ENCODE data around the gene PRDX6. TPM values are rescaled to one million over a fixed set of nuclear protein-coding genes. Genes with fewer than 3 reads are reported as not detected.

PRDX6 gene
- total and polyA plus RNA-seq, 8 donors, result 236 to 279 (median 258) TPM

DNA sequence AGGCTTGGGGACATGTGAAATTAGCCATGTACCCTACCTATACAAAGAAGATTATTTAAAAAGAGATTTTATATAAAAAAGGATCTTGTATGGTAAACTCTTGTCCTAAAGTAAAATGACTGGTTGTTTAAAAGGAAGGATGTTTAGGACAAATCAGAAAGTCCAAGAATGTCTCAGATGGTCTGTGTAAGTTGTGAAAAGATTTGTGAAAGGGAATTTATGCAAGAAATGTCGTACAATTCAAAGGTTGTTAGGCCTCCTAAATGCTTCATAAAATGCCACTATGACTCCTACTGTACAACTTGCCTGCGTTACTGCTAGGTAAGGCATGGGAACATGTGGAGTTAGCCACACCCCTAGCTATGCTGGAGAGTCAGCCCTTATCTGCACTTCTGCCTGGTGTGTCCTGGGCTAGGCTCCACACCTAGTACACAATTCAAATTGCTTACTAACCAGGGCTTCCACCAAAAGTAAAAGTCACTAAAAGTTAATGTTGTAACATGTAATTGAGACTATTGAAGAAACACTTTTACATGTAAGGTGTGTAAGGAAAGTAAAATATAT is 19.7 kb downstream of the PRDX6 start:
- Histone ChIP-seq H3K27ac (no peak overlapping the region), H3K4me3 (no peak overlapping the region), H3K4me1 (no peaks in the 10 kb centered on the region), H3K9me3 (no peaks in the 10 kb centered on the region), H3K27me3 (no peaks in the 10 kb centered on the region), H3K36me3 (peaks cover 0 to 3% of the 10 kb centered on the region in 2 donors)
- ATAC-seq, result no peak
- no peak for DNase-seq
- intact Hi-C loops (cut with DNase I), result no loop called here
- TF ChIP-seq, protein P1, sequence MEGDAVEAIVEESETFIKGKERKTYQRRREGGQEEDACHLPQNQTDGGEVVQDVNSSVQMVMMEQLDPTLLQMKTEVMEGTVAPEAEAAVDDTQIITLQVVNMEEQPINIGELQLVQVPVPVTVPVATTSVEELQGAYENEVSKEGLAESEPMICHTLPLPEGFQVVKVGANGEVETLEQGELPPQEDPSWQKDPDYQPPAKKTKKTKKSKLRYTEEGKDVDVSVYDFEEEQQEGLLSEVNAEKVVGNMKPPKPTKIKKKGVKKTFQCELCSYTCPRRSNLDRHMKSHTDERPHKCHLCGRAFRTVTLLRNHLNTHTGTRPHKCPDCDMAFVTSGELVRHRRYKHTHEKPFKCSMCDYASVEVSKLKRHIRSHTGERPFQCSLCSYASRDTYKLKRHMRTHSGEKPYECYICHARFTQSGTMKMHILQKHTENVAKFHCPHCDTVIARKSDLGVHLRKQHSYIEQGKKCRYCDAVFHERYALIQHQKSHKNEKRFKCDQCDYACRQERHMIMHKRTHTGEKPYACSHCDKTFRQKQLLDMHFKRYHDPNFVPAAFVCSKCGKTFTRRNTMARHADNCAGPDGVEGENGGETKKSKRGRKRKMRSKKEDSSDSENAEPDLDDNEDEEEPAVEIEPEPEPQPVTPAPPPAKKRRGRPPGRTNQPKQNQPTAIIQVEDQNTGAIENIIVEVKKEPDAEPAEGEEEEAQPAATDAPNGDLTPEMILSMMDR (IDR thresholded peaks at IDR 0.05), result no peak

- no peaks in the 10 kb centered on the region for H3K36me3 ChIP-seq
- no peak overlapping the region for H3K27ac ChIP-seq
- ATAC-seq, result no peak
- intact Hi-C loops (cut with DNase I), result no loop called here
- H3K4me3 ChIP-seq, result no peak overlapping the region
- TF ChIP-seq, protein P1 (IDR thresholded peaks at IDR 0.05), result no peak
- H3K4me1 ChIP-seq, result no peaks in the 10 kb centered on the region
- DNase-seq, result no peak
- no peaks in the 10 kb centered on the region for H3K27me3 ChIP-seq
- H3K9me3 ChIP-seq, result no peaks in the 10 kb centered on the region
Observed at GRCh38 chr1:173499729-173500128, 22.6 kb downstream of the PRDX6 start.

- H3K27me3 ChIP-seq, result no peaks in the 10 kb centered on the region
- no peaks in the 10 kb centered on the region for H3K4me1 ChIP-seq
- no peaks in the 10 kb centered on the region for H3K9me3 ChIP-seq
- ATAC-seq (no peak), DNase-seq (no peak)
- no peaks in the 10 kb centered on the region for H3K36me3 ChIP-seq
- TF ChIP-seq, protein P1 (IDR thresholded peaks at IDR 0.05), result no peak
- intact Hi-C loops (cut with DNase I), result no loop called here
- no peak overlapping the region for H3K27ac ChIP-seq
- H3K4me3 ChIP-seq, result no peak overlapping the region
Observed at GRCh38 chr1:173502104-173502503, 25.0 kb downstream of the PRDX6 start.

DNA sequence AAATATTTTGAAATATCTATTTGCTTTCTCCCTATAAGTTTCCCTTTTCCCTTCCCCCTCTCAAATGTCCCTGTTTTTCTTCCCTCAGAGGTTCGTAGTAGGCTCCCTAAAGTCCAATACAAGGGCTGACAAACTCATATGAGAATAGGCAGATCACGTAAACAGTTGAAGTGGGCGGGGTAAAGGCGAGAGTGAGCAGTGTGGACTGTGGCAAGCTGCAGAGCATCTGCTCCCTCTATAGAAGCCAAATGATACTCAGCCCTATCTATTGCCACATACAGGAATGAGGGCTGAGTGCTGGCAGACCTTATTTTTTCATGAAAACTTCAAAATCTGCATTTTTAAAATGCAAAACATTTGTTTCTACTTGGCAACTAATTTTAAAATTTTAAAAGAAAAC is 26.3 kb downstream of the PRDX6 start:
- no peaks in the 10 kb centered on the region for H3K4me1 ChIP-seq
- H3K27ac ChIP-seq, result no peak overlapping the region
- intact Hi-C loops (cut with DNase I), result no loop called here
- TF ChIP-seq, protein P1 (IDR thresholded peaks at IDR 0.05), result no peak
- DNase-seq (peak in 1 of 4 donors; percentile 47), ATAC-seq (no peak)
- no peaks in the 10 kb centered on the region for H3K27me3 ChIP-seq
- no peaks in the 10 kb centered on the region for H3K9me3 ChIP-seq
- no peaks in the 10 kb centered on the region for H3K36me3 ChIP-seq
- no peak overlapping the region for H3K4me3 ChIP-seq

DNA sequence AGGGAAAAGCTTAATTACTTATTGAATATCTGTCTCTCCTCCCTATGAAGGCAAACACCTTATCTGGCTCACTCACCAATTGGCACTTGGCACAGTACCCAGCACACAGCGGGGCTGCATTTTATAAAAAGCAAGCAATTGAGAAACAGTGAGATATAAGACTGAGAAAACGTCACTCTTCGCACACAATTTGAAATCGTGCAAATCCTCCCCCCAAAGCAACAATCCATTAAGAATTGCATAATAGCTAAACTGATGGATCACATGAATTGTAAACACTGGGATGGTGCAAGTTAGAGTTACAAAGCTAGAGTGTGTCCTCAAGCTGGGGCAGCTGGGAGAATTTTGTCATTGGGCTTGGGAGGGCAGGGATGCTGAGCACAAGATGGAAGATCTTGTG is 27.1 kb downstream of the PRDX6 start:
- ATAC-seq (no peak), DNase-seq (peak in 1 of 4 donors; percentile 24)
- Histone ChIP-seq H3K9me3 (no peaks in the 10 kb centered on the region), H3K4me1 (no peaks in the 10 kb centered on the region), H3K36me3 (no peaks in the 10 kb centered on the region), H3K27ac (no peak overlapping the region), H3K4me3 (no peak overlapping the region), H3K27me3 (no peaks in the 10 kb centered on the region)
- intact Hi-C loops (cut with DNase I), result no loop called here
- TF ChIP-seq, protein P1 (IDR thresholded peaks at IDR 0.05), result no peak

Measured in left lung (tissue), 10 donors.